GM18526 (cell line): ENCODE results near the gene ZNF740.
A peak's percentile ranks its signal among the peaks of the same experiment; 100 is the strongest.

Experiments used
- POLR2A ChIP-seq: IDR thresholded peaks from 3 replicates; pipeline ENCODE4 v1.6.1; 2011; ENCODE audit not compliant: insufficient read length; ENCODE audit errors: extremely low read depth

Gene ZNF740

DNA sequence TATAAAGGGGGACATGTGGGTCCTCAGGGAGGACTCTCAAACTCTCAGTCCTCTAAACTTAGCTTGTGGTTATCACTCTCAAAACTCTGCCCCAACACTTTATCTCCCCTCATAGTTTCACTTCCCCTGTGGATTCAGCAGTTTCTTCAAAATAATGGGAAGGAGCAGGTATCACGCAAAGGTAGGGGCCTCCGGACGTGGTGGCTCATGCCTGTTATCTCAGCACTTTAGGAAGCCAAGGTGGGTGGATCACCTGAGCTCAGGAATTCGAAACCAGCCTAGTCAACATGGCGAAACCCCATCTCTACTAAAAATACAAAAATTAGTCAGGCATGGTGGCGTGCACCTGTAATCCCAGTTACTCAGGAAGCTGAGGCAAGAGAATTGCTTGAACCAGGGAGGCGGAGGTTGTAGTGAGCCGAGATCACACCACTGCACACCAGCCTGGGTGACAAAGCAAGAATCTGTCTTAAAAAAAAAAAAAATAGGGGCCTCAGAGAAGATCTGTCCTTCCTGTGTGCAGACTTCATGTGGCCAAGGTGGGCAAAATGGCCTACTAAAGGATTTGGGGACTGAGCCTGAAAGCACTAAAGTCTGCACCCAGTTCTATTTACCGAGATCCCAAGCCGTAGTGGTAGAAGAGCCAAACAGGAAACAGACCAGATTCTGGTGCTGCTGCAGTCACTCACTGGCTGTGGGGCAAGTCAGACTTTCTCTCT lies 20.1 kb downstream of the ZNF740 start:
- no peak for TF ChIP-seq POLR2A

DNA sequence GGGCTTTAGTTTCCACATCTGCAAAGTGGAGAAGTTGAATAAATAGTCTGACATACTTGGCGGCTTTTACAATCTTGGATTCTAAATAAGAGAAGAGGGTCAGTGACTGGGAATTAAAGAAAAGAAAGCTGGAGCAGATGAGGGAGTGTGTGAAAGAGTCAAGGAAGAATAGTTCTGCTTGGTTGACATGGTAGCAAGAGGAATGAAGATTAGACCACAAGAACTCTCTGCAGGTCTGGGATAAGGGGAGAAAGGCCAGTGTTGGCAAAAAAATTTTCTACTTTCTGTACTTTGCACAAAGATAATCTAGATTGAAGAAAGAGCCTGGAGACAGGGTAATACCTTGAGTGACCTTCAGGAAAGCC lies 20.6 kb downstream of the ZNF740 start:
- TF ChIP-seq POLR2A: no peak

DNA sequence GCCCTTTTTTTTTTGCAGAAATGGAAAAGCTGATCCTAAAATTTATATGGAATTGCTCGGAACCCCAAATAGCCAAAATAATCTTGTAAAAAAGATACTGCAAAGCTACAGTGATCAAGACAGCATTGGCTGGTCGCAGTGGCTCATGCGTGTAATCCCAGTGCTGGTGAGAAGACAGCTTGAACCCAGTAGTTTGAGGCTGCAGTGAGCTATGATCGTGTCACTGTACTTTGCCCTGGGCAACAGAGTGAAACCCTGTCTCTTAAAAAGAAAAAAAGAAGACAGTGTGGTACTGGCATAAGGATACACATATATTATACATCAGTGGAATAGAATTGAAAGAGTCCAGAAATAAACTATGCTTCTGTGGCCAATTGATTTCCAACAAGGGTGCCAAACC lies 21.1 kb downstream of the ZNF740 start:
- no peak for TF ChIP-seq POLR2A

DNA sequence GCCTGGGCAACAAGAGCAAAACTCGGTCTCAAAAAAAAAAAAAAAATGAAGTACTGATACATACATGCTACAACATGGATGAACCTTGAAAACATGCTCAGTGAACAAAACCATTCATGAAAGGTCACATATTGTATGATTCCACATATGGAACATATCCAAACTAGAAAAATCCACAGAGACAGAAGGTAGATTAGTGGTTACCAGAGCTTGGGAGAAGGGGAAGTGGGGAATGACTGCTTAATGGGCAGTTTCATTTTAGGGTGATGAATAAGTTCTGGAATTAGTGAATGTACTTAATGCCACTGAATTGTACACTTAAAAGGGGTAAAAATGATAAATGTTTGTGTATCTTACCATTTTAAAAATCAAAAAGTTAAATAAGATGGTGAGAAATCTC lies 23.8 kb downstream of the ZNF740 start:
- TF ChIP-seq POLR2A: no peak

DNA sequence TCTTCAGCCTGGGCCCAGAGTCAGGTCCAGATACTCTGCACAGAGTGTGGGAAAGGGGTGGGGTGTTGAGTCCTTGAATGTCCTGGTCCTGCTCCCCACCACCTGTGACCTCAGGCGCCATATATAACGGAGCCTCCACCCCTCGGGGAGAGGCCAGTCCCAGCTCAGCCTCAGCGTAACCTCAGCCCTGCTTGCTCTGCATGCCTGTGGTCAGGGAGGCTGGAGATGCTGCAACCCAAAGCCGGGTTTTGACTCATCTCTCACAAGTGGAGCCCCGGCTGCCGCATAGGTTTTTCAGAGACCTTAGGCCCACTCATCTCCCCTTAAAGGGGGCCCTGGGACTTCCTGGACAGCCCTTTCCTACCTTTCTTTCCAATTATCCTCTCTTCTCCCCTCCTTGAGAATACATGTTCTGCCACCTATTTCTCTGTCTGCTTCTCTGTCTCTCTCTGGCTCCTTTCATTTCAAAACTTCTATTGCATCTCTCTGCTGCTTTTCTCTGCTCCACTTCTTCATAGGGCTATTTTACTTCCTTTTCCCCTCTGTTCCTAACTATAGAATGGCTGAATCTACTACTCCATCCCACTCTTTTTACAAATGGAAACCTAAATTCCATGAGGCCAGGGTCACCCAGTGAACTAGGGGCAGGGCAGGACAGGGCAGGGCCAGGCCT lies 25.4 kb downstream of the ZNF740 start:
- TF ChIP-seq POLR2A: peak; percentile 42

DNA sequence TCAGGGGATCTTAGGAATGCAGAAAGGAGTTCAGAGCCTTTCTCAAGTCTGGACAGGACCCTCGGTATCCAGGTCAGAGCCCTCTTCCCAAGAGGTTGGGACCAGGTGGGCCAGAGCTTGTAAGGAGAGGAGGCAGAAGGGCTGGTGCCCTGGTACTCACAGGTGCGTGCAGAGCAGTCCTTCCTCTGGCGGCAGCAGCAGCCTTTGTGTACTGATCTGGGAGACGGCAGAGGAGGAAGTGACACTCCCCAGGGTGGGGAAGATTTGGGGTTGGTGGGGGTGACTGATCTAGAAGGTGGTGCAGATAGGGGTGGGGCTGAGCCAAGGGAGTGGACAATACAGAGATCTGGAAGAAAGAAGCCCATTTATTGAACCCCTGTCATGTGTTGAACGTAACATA lies 26.5 kb downstream of the ZNF740 start, which contains the start of gene ITGB7:
TSS of gene ITGB7 (minus strand) at position 210 of the 400 bp plus-strand sequence. CDS start 6,808 bp downstream, outside the sequence.
- peak; percentile 97 for TF ChIP-seq POLR2A

DNA sequence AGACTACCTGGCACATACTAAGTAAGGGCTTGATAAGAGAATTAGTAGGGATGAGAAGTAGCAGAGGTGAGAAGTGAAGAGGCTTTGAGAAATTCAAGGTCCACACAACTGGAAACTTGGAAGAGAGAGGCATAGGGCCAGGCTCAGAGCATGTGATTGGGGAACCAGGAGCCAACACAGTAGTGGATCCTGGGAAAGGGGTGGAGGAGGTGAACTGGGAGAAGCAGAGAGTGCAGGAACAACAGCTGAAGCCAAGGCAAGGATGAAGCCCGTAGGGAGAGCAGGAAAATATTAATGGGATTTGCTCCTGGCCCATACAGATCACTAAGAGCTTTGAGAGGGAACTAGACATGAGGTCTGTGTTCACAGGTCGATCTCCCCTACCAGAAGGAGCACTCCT lies 27.9 kb downstream of the ZNF740 start:
- TF ChIP-seq POLR2A: no peak

DNA sequence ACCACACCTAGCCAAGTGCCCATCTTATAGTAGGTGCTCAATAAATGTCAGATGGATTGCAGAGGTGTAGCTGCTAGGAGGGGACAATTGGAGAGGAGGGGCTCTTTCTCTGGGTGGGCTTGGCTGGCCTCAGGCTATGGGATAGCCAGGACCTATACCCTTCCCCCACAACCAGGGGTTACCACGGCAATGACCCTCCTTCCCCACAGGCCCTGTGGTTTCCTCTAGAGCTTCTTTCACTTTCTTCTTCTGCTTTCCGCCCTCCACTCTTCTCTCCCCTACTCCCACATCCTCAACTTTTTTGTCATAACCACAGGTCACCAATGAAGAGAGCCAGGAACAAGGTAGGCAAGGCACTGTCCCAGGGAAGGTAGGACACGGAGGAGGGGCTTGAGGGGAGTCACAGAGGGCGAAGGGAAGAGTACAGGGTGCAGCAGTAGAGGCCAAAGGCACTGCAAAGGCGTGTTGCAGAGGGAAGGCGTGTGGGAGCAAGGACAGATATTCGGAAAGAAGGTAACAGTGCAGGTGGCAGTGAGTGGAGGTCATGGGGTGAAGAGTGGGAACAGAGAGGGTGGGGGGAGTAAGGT lies 28.4 kb downstream of the ZNF740 start:
- TF ChIP-seq POLR2A: peak; percentile 33

DNA sequence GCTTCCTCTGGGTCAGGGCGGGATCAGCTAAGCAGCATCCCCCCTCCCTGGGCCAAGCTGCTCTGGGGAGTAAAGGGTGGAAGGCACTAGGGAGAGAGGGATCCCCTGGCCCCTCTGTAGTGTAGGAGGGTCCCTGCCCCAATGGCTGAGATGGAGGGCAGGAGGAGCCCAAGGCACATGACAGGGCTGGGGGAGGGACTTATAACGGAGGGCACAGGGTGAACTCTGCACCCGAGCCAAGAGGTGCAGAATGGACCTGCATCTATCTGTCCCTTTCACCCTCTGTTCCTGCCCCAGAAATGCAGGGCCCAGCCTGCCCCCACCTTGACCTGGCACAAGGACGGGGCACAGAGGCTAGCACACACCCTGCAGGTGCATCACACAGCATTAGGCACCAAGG lies 30.3 kb downstream of the ZNF740 start:
- TF ChIP-seq POLR2A: no peak

DNA sequence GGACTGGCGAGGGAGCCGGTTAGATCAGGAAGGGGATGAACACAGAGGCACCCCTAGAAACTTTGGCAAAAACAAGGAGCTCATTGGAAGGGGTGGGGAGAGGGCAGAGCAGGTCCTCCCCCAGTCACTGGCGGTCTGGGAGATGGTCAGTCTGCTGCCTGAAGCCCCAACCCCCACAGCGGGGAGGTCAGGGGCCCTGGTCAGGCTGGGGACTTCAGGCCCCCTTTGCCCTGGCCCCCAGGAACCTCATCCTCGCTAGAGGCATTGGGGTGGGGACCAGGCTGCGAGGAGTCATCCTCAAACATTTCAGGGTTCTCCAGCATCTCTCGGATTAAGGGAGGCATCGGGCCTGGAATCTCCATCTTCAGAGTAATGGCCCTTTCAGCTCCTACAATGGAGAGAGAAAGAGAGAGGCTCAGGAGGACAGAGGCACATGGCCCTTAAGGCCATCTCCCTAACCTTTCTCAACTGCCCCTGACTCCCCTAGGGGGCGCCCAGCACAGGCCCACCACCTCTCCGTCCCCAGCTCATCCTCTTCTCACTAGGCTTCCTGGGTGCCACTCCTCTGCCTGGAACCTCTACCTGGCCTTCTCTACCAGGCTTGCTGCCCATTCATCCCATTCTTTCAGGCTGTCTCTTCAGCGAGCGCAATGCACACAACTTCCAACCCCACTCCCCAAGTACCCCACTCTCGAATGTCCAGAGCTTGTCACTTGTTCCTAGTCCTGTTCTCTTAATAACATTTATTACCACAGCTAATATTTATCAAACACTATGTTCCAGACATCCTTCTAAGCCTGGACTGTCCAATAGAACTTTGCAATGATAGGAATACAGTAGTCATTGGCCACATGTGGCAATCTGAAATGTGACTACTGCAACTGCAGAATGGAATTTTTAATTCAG lies 31.2 kb downstream of the ZNF740 start:
- TF ChIP-seq POLR2A: no peak

DNA sequence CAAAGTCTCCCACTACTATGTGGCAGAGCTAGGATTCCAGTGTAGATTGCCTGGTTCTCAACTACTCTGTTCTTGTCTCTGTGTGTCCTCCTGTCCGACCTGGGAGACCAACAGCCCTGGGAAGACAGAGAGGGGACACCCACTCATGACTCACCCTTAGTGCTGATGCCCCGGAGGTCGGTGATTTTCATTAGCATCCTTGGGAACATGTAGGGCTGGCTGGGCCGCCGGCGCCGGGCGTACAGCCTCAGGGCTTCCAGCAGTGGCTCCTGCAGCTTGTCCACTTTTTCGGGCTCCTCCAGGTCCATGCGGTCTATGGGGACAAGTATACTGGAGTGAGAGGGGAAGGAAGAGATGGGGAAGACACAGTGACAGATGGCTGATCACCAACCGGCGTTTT lies 32.4 kb downstream of the ZNF740 start:
- no peak for TF ChIP-seq POLR2A

DNA sequence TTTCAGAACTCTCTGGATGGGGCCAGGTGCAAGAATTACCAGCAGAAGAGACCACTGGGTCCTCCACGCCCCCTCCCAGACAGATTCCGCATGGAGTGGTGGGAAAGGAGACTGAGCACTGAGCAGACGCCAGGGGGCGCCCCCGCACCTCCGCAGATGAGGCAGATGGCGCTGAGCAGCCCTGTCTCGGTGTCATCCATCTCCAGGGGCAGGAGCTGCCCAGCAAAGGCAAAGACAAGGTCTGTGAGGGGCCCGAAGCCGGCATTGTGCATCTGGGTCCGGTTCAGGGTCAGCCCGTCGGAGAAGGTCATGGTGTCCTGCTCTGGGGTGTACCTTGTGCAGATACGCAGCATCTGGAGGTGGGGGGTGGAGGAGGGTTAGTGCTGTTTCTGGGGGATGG lies 32.8 kb downstream of the ZNF740 start:
- TF ChIP-seq POLR2A: no peak

DNA sequence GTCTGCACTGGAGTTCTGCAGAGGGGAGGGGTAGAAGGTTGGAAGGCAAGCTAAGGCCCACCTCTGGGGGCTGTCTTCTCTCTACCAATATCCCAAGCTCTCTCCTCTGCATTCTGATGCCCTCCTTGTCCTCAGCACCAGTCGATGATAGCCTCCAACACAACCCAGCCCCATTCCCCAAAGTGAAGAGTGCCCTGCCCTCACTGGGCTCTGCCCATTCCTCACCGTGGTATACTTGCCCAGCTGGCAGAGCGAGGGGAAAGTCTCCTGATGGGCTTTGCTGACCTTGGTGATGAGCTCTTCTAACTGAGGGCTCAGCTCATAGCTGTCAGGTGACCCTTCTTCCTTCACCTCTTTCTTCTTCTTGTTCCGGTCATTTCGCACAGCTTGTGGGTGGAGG lies 33.7 kb downstream of the ZNF740 start:
- TF ChIP-seq POLR2A: no peak

DNA sequence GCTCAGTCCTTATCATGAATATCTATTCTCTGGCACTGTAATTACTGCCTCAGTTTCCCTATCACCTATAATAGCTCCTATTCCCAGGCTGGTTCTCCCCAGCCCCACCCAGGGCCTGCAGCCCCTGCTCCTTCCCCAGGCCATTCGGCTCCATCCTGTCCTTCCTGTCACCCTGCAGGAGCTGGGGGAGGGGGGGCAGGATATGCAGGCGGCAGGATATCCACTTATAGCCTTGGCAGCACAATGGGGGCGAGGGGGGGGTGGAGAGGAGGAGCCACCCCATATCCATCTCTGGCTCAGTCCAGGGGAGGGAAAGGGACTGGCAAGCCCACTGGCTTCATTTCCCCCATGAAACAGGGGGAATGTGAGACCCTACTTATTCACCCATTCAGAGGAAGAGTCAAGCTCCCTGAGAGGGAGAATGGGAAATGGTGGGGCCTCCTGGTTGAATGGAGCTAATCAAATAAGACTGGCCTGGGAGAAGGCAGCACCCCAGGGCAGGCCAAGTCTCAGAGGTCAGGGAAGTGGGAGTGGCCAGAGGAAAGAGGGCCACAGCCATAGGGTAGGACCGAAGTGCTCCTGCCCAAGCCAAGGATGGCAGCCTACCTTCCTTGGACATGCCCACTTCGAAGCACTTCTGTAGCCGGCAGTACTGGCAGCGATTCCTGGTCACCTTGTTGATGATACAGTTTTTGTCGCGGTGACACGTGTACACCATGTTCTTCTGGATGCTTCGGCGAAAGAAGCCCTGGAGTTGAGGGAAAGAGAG lies 34.3 kb downstream of the ZNF740 start:
- TF ChIP-seq POLR2A: no peak

DNA sequence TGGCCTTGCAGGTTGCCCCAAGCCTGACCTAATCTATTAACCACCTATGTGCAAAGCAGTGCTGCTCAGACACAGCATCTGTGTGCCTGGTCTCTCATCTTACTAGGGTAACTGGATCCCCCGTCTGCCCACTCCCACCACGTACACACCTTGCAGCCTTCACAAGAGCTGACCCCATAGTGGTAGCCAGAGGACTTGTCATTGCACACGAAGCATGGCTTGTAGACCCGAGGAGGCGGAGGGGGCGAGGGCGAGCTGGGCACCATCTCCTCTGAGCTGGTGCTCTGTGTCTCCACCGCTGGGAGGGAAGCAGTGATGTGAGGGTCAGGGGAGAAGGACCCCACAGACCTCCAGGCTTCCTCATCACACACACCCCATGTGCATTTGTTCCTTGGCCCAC lies 35.0 kb downstream of the ZNF740 start:
- no peak for TF ChIP-seq POLR2A
